ENCODE measurements around the gene OTOS. TPM values are rescaled to one million over a fixed set of nuclear protein-coding genes. Genes with fewer than 3 reads are reported as not detected.

Gene OTOS
- total RNA-seq, 1 donor from 2014 or later, result not detected

DNA sequence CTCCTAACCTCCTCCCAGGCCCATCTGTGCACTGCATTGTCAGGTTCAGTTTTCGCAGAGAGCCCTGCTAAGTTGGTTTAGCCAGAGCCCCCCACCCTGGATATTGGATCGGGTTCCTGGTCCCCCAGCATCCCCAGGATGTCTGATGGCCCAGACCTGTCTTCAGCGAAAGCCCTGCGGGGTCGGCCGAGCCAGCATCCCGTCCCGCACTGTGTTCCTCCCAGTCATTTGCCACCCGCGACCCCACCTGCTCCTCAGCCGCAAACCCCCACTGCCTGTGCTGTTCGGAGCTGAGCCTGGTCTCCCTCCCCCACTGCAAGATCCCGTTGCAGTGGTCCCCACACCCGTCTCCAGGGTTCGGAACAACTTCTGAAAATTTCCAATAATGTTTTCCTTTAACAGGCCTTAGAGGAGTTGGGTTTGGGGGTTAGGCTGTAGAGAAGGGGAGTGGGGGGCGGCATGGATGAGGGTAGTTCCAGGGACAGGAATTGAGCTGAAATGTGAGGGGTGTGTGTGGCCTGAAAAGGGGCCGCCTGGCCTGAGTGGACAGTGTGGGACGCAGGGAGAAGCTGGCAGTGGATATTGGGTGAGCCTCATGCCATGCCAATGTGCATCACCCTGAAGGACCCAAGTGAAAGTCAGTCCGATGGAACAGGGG is 2.7 kb downstream of the OTOS start:
- intact Hi-C loops (cut with DNase I), result no loop called here
- Histone ChIP-seq H3K27ac (no peak overlapping the region), H3K4me3 (no peak overlapping the region), H3K27me3 (no peaks in the 10 kb centered on the region), H3K4me1 (peaks cover 10% of the 10 kb centered on the region), H3K9me3 (no peaks in the 10 kb centered on the region), H3K36me3 (peaks cover 10% of the 10 kb centered on the region)
- DNase-seq (peak; percentile 51), ATAC-seq (no peak)
- TF ChIP-seq, protein P1, sequence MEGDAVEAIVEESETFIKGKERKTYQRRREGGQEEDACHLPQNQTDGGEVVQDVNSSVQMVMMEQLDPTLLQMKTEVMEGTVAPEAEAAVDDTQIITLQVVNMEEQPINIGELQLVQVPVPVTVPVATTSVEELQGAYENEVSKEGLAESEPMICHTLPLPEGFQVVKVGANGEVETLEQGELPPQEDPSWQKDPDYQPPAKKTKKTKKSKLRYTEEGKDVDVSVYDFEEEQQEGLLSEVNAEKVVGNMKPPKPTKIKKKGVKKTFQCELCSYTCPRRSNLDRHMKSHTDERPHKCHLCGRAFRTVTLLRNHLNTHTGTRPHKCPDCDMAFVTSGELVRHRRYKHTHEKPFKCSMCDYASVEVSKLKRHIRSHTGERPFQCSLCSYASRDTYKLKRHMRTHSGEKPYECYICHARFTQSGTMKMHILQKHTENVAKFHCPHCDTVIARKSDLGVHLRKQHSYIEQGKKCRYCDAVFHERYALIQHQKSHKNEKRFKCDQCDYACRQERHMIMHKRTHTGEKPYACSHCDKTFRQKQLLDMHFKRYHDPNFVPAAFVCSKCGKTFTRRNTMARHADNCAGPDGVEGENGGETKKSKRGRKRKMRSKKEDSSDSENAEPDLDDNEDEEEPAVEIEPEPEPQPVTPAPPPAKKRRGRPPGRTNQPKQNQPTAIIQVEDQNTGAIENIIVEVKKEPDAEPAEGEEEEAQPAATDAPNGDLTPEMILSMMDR (IDR thresholded peaks at IDR 0.05), result no peak

DNA sequence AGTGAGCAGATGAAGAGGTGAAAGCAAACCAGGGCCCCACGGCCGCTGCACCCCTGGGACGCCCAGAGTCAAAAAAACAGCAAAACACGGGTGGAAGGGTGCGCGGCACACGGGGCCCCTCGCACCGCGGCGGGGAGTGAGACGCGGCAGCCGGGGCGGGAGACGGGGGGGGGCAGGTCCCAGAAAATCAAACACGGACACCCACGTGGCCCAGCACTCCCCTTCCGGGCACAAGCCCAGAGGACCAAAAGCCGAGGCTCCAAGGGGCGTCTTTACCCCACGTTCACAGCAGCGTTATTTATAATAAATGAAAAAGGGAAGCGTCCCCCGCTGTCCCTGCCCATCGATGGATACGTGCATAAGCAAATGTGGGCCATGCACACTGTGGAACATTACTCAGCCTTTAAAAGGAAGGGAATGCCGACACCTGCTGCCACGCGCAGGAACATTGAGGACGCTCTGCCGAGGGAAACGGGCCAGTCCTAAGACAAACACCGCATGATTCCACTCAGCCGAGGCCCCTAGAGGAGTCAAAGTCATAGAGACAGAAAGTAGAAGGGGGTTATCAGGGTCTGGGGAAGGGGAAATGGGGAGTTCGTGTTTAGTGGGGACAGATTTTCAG is 3.7 kb downstream of the OTOS start:
- H3K9me3 ChIP-seq, result no peaks in the 10 kb centered on the region
- ATAC-seq (peak; percentile 35), DNase-seq (no peak)
- peaks cover 10% of the 10 kb centered on the region for H3K4me1 ChIP-seq
- peaks cover 20% of the 10 kb centered on the region for H3K36me3 ChIP-seq
- peak overlapping the region; percentile 82 for H3K27ac ChIP-seq
- intact Hi-C loops (cut with DNase I), result no loop called here
- TF ChIP-seq, protein P1 (IDR thresholded peaks at IDR 0.05), result no peak
- peak overlapping the region; percentile 100 for H3K4me3 ChIP-seq
- H3K27me3 ChIP-seq, result no peaks in the 10 kb centered on the region

DNA sequence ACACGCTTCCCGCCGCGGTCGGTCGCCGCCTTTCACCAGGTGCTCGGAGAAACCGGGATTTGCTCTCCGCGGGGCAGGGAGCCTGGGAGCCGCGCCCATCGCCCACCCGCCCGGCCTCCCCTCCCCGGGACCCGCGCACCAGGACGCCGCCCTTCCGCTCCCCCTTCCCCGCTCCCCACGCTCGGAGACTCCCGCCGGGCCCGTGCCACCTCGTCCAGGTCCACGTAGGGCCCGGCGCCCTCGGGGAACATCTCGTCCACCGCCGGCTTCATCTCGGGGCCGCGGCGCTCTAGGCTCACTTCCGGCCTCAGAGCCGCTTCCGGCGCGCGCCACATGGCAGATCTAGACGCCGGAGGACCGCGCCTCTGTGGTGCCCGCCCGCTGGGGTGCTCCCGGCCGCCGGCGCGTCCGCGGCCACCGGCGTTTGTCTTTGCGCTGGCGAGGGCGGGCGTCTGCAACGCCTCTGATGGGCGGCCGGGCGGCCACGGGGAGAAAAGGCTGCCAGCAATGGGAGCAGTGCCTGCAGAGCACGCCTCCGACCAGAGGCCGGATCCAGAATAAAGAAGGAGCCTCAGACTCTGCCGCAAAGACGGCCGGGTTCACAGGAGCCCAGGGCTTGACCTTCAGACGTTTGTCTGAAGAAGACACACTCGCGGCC is 4.3 kb downstream of the OTOS start, which contains the start of gene COPS9:
COPS9 (minus strand) TSS at position 293 of the 658 bp plus-strand sequence; CDS start at position 272, 21 bp downstream.
- peak; percentile 94 for DNase-seq
- TF ChIP-seq, protein P1 (IDR thresholded peaks at IDR 0.05), result no peak
- Histone ChIP-seq H3K4me1 (peaks cover 10% of the 10 kb centered on the region), H3K36me3 (peaks cover 26% of the 10 kb centered on the region), H3K27ac (peak within 1 kb of the TSS; percentile 82), H3K27me3 (no peaks in the 10 kb centered on the region), H3K9me3 (no peaks in the 10 kb centered on the region), H3K4me3 (peak within 1 kb of the TSS; percentile 100)
- intact Hi-C loops (cut with DNase I), result no loop called here
- peak; percentile 98 for ATAC-seq

DNA sequence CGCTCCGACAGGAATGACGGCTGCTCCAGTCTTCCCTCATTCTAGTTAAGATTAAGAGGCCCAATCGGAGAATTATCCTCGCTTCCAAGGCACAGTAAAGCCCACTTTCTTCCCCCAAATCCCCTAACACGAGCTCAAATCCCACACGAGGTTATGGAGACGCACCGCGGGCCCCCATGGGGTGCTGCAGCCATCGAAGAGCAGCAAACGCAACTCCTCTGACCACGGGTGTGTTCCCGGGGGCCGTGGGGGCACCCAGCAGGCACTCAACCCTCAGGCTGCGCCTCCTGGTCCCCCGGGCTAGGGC is 4.8 kb downstream of the OTOS start:
- ATAC-seq (no peak), DNase-seq (no peak)
- Histone ChIP-seq H3K27me3 (no peaks in the 10 kb centered on the region), H3K36me3 (peaks cover 31% of the 10 kb centered on the region), H3K27ac (peak overlapping the region; percentile 82), H3K9me3 (no peaks in the 10 kb centered on the region), H3K4me1 (peaks cover 10% of the 10 kb centered on the region), H3K4me3 (peak overlapping the region; percentile 100)
- intact Hi-C loops (cut with DNase I), result no loop called here
- TF ChIP-seq, protein P1 (IDR thresholded peaks at IDR 0.05), result no peak

DNA sequence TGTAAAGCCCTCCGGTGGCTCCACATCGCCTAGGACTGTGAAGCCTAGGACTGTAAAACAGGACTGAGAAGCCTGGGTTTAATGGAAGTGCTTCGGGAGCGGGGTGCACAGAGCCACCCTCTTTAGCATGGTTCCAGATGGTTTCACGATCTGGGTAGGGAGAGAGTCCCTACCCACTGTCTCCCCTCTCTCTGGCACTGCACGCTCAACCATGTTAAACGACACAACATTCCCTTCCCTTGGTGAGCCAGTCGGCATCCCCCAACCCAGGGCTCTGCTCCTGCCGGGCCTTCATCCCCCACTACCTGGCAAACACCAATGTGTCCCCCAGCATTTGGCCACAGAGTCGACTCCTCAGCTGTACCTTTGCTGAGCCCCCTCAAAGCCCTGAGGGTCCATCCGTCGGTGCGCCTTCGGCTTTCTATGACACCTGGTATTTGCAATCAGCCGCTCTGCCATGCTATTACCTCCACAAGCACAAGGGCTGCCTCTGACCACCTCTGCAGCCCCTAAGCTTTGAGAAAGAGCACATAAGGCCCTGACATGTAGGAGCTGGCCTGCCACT is 5.4 kb downstream of the OTOS start:
- Histone ChIP-seq H3K36me3 (peaks cover 37% of the 10 kb centered on the region), H3K27me3 (no peaks in the 10 kb centered on the region), H3K4me3 (peak overlapping the region; percentile 100), H3K4me1 (peaks cover 10% of the 10 kb centered on the region), H3K27ac (peak overlapping the region; percentile 82), H3K9me3 (no peaks in the 10 kb centered on the region)
- intact Hi-C loops (cut with DNase I), result no loop called here
- DNase-seq (peak; percentile 45), ATAC-seq (no peak)
- TF ChIP-seq, protein P1 (IDR thresholded peaks at IDR 0.05), result no peak
